Measurements from ENCODE around the gene C9orf72. TPM values are rescaled to one million over a fixed set of nuclear protein-coding genes. Genes with fewer than 3 reads are reported as not detected.

Gene C9orf72
- total and polyA plus RNA-seq, 2 of the 4 experiments (the other 2 are of a cell fraction): 2.0 to 3.4 TPM

DNA sequence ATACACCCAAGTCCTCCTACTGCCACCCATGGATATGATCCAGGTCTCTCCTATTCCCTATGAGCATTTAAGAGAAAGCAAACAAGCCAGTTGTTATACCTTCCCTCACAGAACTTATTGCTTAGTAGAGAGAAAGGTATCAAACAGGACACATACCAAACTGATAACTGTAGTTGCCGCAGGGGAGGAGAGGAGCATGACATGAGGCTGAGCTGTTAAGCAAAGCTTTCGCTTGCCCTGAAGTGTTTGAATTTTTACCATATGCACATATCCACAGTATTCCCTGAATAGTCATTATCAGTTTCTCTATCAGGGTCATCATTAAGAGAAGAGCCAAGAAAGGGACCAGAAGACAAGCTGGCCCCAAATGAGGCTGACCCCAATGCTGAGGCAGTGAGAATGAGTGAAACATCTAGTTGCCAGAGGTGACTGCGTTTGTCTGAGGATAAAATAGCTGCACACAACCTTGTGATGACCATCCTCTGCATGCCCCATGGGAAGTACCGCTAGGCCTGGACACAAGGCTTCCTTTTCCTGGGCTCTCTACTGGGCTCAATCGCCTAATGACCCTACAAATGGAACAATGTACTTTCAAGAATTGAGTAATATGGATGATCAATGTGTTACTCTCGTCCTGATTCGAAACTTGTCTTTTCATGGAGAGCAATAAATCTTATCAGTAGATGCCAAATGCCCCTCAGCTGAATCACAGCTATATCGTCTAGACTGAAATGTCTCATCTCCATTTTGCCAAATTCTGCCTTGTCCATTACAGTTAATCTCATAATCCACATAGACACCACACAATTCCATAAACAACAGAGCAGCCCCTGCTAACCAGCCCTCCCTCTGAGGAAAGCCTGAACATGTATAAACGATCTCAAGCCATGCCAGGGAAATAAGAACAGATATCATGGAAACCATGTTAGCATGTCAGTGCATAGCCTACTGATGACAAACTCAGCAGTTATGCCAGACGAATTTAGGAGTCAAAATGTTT, 53.5 kb downstream of the C9orf72 start:
- H3K18ac ChIP-seq (ENCODE audit: low read depth, low read length): no peak overlapping the region
- H3K4me2 ChIP-seq (ENCODE audit: low read depth, low read length): no peak overlapping the region
- no peaks in the 10 kb centered on the region for H3K36me3 ChIP-seq (ENCODE audit: control insufficient read depth, insufficient read depth, low read length)
- H3K27me3 ChIP-seq (ENCODE audit: control insufficient read depth, insufficient read depth, low read length): no peaks in the 10 kb centered on the region; the same call in none of the 2 replicates
- ChIA-PET POLR2A (ENCODE audit: unreplicated experiment) (no interaction called here), CTCF (no interaction called here)
- H3K56ac ChIP-seq (ENCODE audit: extremely low read depth, insufficient read depth, low read length): no peak overlapping the region
- no peaks in the 10 kb centered on the region for H3K9me3 ChIP-seq (ENCODE audit: control insufficient read depth, insufficient read depth, low read length)
- BruUV-seq (replicated peaks): no TSS peak
- no peak overlapping the region for H2AK9ac ChIP-seq (replicated peaks; ENCODE audit: low read depth, low read length, poor library complexity)
- WGBS, 2 experiments (ENCODE audit: extremely low coverage in 2 of 2, insufficient read length in 1 of 2): 30% methylated on average over 2 of the region's 10 CpGs; no CpG with 5 or more reads in 1 of the 2 experiments
- H3K14ac ChIP-seq (replicated peaks; ENCODE audit: low read depth, low read length): no peak overlapping the region
- no peak overlapping the region for H4K91ac ChIP-seq (ENCODE audit: insufficient read depth, low read depth, low read length)
- TF ChIP-seq SMC3 (IDR thresholded peaks at IDR 0.05; ENCODE audit: low read depth, low read length): no peak
- no peak for TF ChIP-seq CHD1 (IDR thresholded peaks at IDR 0.05; ENCODE audit: low read depth, low read length)
- no peak for TF ChIP-seq MXI1 (IDR thresholded peaks at IDR 0.05; ENCODE audit: borderline replicate concordance, low read depth, low read length)
- TF ChIP-seq MAFK (IDR thresholded peaks at IDR 0.05; ENCODE audit: low read depth, low read length): no peak
- no peak for TF ChIP-seq POLR2A (IDR thresholded peaks at IDR 0.05; ENCODE audit: low read depth, low read length)
- TF ChIP-seq, protein P1, sequence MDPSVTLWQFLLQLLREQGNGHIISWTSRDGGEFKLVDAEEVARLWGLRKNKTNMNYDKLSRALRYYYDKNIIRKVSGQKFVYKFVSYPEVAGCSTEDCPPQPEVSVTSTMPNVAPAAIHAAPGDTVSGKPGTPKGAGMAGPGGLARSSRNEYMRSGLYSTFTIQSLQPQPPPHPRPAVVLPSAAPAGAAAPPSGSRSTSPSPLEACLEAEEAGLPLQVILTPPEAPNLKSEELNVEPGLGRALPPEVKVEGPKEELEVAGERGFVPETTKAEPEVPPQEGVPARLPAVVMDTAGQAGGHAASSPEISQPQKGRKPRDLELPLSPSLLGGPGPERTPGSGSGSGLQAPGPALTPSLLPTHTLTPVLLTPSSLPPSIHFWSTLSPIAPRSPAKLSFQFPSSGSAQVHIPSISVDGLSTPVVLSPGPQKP (IDR thresholded peaks at IDR 0.05; ENCODE audit: borderline replicate concordance, low read depth, low read length): no peak
- TF ChIP-seq, protein P2, sequence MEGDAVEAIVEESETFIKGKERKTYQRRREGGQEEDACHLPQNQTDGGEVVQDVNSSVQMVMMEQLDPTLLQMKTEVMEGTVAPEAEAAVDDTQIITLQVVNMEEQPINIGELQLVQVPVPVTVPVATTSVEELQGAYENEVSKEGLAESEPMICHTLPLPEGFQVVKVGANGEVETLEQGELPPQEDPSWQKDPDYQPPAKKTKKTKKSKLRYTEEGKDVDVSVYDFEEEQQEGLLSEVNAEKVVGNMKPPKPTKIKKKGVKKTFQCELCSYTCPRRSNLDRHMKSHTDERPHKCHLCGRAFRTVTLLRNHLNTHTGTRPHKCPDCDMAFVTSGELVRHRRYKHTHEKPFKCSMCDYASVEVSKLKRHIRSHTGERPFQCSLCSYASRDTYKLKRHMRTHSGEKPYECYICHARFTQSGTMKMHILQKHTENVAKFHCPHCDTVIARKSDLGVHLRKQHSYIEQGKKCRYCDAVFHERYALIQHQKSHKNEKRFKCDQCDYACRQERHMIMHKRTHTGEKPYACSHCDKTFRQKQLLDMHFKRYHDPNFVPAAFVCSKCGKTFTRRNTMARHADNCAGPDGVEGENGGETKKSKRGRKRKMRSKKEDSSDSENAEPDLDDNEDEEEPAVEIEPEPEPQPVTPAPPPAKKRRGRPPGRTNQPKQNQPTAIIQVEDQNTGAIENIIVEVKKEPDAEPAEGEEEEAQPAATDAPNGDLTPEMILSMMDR (conservative IDR thresholded peaks at IDR 0.05; ENCODE audit: low read depth, low read length): no peak
- TF ChIP-seq FOS (IDR thresholded peaks at IDR 0.05; ENCODE audit: low read depth, low read length): no peak
- TF ChIP-seq CEBPB (IDR thresholded peaks at IDR 0.05; ENCODE audit: low read depth, low read length): no peak
- TF ChIP-seq RAD21 (IDR thresholded peaks at IDR 0.05; ENCODE audit: low read length): no peak
- no peak overlapping the region for H3K27ac ChIP-seq (ENCODE audit: insufficient read depth, low read length)
- no peak overlapping the region for H4K8ac ChIP-seq (ENCODE audit: low read depth in 2 of 2, low read length in 2 of 2)
- no peak for ATAC-seq (ENCODE audit: low read depth)
- H3K4me1 ChIP-seq (ENCODE audit: control insufficient read depth, insufficient read depth, low read length): no peaks in the 10 kb centered on the region
- no peaks in the 10 kb centered on the region for H4K20me1 ChIP-seq (ENCODE audit: insufficient read depth, low read length)
- no peak overlapping the region for H2BK15ac ChIP-seq (ENCODE audit: low read depth, low read length)
- H3K4me3 ChIP-seq (ENCODE audit: insufficient read depth, low read depth, low read length): no peak overlapping the region
- no peak overlapping the region for H3K23ac ChIP-seq (ENCODE audit: low read depth, low read length)
- dilution Hi-C loops (cut with HindIII; ENCODE audit: low sequenced_read_pairs, unreplicated experiment): no loop called here
- no peak overlapping the region for H3K4ac ChIP-seq (ENCODE audit: low read depth, low read length)
- no peaks in the 10 kb centered on the region for H3K79me1 ChIP-seq (ENCODE audit: low read depth in 1 of 2, low read length in 2 of 2)
- no peak overlapping the region for H4K5ac ChIP-seq (ENCODE audit: low read depth, low read length)
- intact Hi-C loops (cut with micrococcal nuclease): no loop called here
- H2BK5ac ChIP-seq (ENCODE audit: low read depth, low read length, poor library complexity, severe bottlenecking): no peak overlapping the region
- no peaks in the 10 kb centered on the region for H3K9me1 ChIP-seq (ENCODE audit: insufficient read depth, low read length)
- in situ Hi-C loops (cut with MboI; ENCODE audit: low sequenced_read_pairs): no loop called here
- H2AFZ ChIP-seq (replicated peaks; ENCODE audit: low read length, poor library complexity): no peak overlapping the region
- H3K9ac ChIP-seq (ENCODE audit: low read depth, low read length): no peak overlapping the region
- no peak overlapping the region for H2BK120ac ChIP-seq (ENCODE audit: low read depth, low read length)
- H2BK20ac ChIP-seq (ENCODE audit: low read depth, low read length): no peak overlapping the region
- no peak overlapping the region for H2AK5ac ChIP-seq (ENCODE audit: low read depth, low read length)
- no peak for DNase-seq
